ENCODE data around the gene ZEB2.

DNA sequence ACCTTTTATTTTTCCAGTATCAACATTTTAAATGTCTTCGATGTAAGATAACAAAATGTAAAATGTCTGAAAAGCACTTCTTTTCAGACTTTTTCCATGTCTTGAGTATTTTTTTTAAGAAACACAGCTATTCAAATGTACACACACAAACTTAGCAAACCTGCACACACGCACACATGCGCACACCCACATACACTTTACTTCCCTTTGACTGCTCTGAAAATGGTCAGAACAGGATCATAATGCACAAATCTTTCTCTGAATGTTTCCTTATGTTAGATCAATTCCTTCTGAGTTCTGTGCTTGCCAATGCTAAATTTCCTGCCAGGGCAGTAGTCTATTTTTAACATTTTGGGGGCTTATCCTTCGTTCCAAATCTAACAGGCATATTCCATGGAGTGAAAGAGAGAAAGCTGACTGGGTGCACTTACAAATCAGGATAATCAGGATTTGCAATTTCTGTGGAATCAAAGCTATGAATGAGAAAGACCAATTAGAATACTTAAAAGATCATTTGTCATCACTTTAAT is 136.3 kb downstream of the ZEB2 start:
- no peak for TF ChIP-seq RAD21 (IDR thresholded peaks at IDR 0.05; ENCODE audit: insufficient read depth, low read depth, low read length)
- TF ChIP-seq CTCF (IDR thresholded peaks at IDR 0.05 in 2 of 3, conservative IDR thresholded peaks at IDR 0.05 in 1 of 3; ENCODE audit: control insufficient read depth in 2 of 3, extremely low read depth in 1 of 3, insufficient read depth in 1 of 3, low read depth in 3 of 3, low read length in 3 of 3) = no peak
- no peak for TF ChIP-seq POLR2AphosphoS2 (IDR thresholded peaks at IDR 0.05; ENCODE audit: low read depth, low read length)
- no peak for TF ChIP-seq HDAC6 (IDR thresholded peaks at IDR 0.05; ENCODE audit: unreplicated experiment)
- TF ChIP-seq EGR1 (IDR thresholded peaks at IDR 0.05; ENCODE audit: borderline replicate concordance in 1 of 2, low read depth in 2 of 2, low read length in 2 of 2) = no peak
- no peak for TF ChIP-seq USF1 (IDR thresholded peaks at IDR 0.05; ENCODE audit: borderline replicate concordance, extremely low read length, insufficient read depth, low read depth, low read length)

Data from GM12878 (cell line).